Stimulated activated CD4-positive, alpha-beta T cell treated with anti-CD3 and anti-CD28 coated beads, Interleukin-4, amount 100 ng/mL, for 1 hour (primary cell): ENCODE measurements around the gene LIMK2.
A peak's percentile ranks its signal among the peaks of the same experiment; 100 is the strongest.

Source experiments
- DNase-seq: peaks from one replicate; pipeline ENCODE4 v3.0.0-alpha.2; 2020

LIMK2 gene

GRCh38 chr22:31275576-31275975, 63.5 kb downstream of the LIMK2 start:
- DNase-seq = no peak

GRCh38 chr22:31276426-31277167, 64.5 kb downstream of the LIMK2 start:
- DNase-seq = no peak

- DNase-seq = no peak
Measured at GRCh38 chr22:31277741-31278140, 65.6 kb downstream of the LIMK2 start.

- DNase-seq = no peak
Measured at GRCh38 chr22:31278151-31278621, 66.1 kb downstream of the LIMK2 start.

- DNase-seq = no peak
Measured at GRCh38 chr22:31278626-31279326, 66.7 kb downstream of the LIMK2 start.

GRCh38 chr22:31279327-31279669, 67.2 kb downstream of the LIMK2 start:
- no peak for DNase-seq

- no peak for DNase-seq
Measured at GRCh38 chr22:31279821-31280505, 67.9 kb downstream of the LIMK2 start.

GRCh38 chr22:31281733-31282132, 69.6 kb downstream of the LIMK2 start:
- DNase-seq = no peak

GRCh38 chr22:31282748-31283468, 70.8 kb downstream of the LIMK2 start:
- no peak for DNase-seq

- DNase-seq = no peak
Measured at GRCh38 chr22:31284281-31285155, 72.4 kb downstream of the LIMK2 start.

GRCh38 chr22:31286360-31287255, 74.5 kb downstream of the LIMK2 start:
- DNase-seq = peak; percentile 37

- DNase-seq = no peak
Measured at GRCh38 chr22:31287818-31288495, 75.9 kb downstream of the LIMK2 start.

GRCh38 chr22:31288496-31289240, 76.6 kb downstream of the LIMK2 start:
- DNase-seq = no peak

GRCh38 chr22:31289344-31289743, 77.2 kb downstream of the LIMK2 start:
- DNase-seq = no peak

- DNase-seq = peak; percentile 93
Measured at GRCh38 chr22:31290494-31291471, 78.7 kb downstream of the LIMK2 start.

GRCh38 chr22:31291481-31292235, 79.6 kb downstream of the LIMK2 start:
- DNase-seq = no peak

GRCh38 chr22:31292236-31292989, 80.3 kb downstream of the LIMK2 start, which contains the start of gene PIK3IP1:
Gene PIK3IP1, minus strand, starts transcription at chr22:31292488. Its CDS starts 144 bp downstream, at chr22:31292344.
- DNase-seq = peak; percentile 83
